ENCODE measurements around the gene HACE1. TPM values are rescaled to one million over a fixed set of nuclear protein-coding genes. Genes with fewer than 3 reads are reported as not detected.
"Not testable (repeated sequence)": the region's sequence is repeated elsewhere in the genome, so short reads cannot be mapped to it uniquely, and the experiment has no call there.

HACE1 gene
- total RNA-seq, 1 donor from 2014 or later: 18.2 TPM

GRCh38 chr6:104754788-104755409 lies 104.8 kb downstream of the HACE1 start:
- H3K9me3 Mint-ChIP-seq (ENCODE audit: low read depth): peaks cover 39% of the 10 kb centered on the region
- H3K4me1 Mint-ChIP-seq (ENCODE audit: low read depth): no peaks in the 10 kb centered on the region
- TF ChIP-seq CTCF (IDR thresholded peaks at IDR 0.05): no peak
- no peaks in the 10 kb centered on the region for H3K27me3 Mint-ChIP-seq (ENCODE audit: low read depth)
- DNase-seq (ENCODE audit: low spot score): no peak
- H3K4me3 Mint-ChIP-seq (ENCODE audit: unreplicated experiment): no peak overlapping the region
- no peak overlapping the region for H3K27ac Mint-ChIP-seq (ENCODE audit: unreplicated experiment)
- peaks cover 46% of the 10 kb centered on the region for H3K36me3 Mint-ChIP-seq (ENCODE audit: low read depth)

GRCh38 chr6:104753251-104753650 lies 106.5 kb downstream of the HACE1 start:
- H3K9me3 Mint-ChIP-seq (ENCODE audit: low read depth): peaks cover 34% of the 10 kb centered on the region
- H3K4me3 Mint-ChIP-seq (ENCODE audit: unreplicated experiment): no peak overlapping the region
- DNase-seq (ENCODE audit: low spot score): no peak
- H3K4me1 Mint-ChIP-seq (ENCODE audit: low read depth): no peaks in the 10 kb centered on the region
- H3K36me3 Mint-ChIP-seq (ENCODE audit: low read depth): peaks cover 34% of the 10 kb centered on the region
- no peaks in the 10 kb centered on the region for H3K27me3 Mint-ChIP-seq (ENCODE audit: low read depth)
- no peak overlapping the region for H3K27ac Mint-ChIP-seq (ENCODE audit: unreplicated experiment)
- TF ChIP-seq CTCF (IDR thresholded peaks at IDR 0.05): no peak

GRCh38 chr6:104750449-104750848 lies 109.3 kb downstream of the HACE1 start:
- H3K36me3 Mint-ChIP-seq (ENCODE audit: low read depth): peaks cover 18% of the 10 kb centered on the region
- DNase-seq (ENCODE audit: low spot score): no peak
- TF ChIP-seq CTCF (IDR thresholded peaks at IDR 0.05): no peak
- no peak overlapping the region for H3K27ac Mint-ChIP-seq (ENCODE audit: unreplicated experiment)
- H3K4me1 Mint-ChIP-seq (ENCODE audit: low read depth): no peaks in the 10 kb centered on the region
- H3K27me3 Mint-ChIP-seq (ENCODE audit: low read depth): no peaks in the 10 kb centered on the region
- peaks cover 18% of the 10 kb centered on the region for H3K9me3 Mint-ChIP-seq (ENCODE audit: low read depth)
- H3K4me3 Mint-ChIP-seq (ENCODE audit: unreplicated experiment): no peak overlapping the region

- H3K4me1 Mint-ChIP-seq (ENCODE audit: low read depth); H3K36me3 Mint-ChIP-seq (ENCODE audit: low read depth); H3K27me3 Mint-ChIP-seq (ENCODE audit: low read depth); H3K9me3 Mint-ChIP-seq (ENCODE audit: low read depth); DNase-seq (ENCODE audit: low spot score); H3K4me3 Mint-ChIP-seq (ENCODE audit: unreplicated experiment); H3K27ac Mint-ChIP-seq (ENCODE audit: unreplicated experiment): not testable (repeated sequence)
Measured at GRCh38 chr6:104739124-104739523, 120.6 kb downstream of the HACE1 start.

- not testable (repeated sequence) for H3K36me3 Mint-ChIP-seq (ENCODE audit: low read depth); H3K4me1 Mint-ChIP-seq (ENCODE audit: low read depth); DNase-seq (ENCODE audit: low spot score); H3K4me3 Mint-ChIP-seq (ENCODE audit: unreplicated experiment); H3K27me3 Mint-ChIP-seq (ENCODE audit: low read depth); H3K9me3 Mint-ChIP-seq (ENCODE audit: low read depth); H3K27ac Mint-ChIP-seq (ENCODE audit: unreplicated experiment)
Measured at GRCh38 chr6:104737567-104737966, 122.2 kb downstream of the HACE1 start.

- Mint-ChIP-seq H3K27me3 (ENCODE audit: low read depth) (no peaks in the 10 kb centered on the region), H3K27ac (ENCODE audit: unreplicated experiment) (no peak overlapping the region), H3K36me3 (ENCODE audit: low read depth) (peaks cover 11% of the 10 kb centered on the region), H3K9me3 (ENCODE audit: low read depth) (peaks cover 7% of the 10 kb centered on the region), H3K4me1 (ENCODE audit: low read depth) (no peaks in the 10 kb centered on the region), H3K4me3 (ENCODE audit: unreplicated experiment) (no peak overlapping the region)
- no peak for DNase-seq (ENCODE audit: low spot score)
- no peak for TF ChIP-seq CTCF (IDR thresholded peaks at IDR 0.05)
Measured at GRCh38 chr6:104736545-104736944, 123.2 kb downstream of the HACE1 start.

Data from chondrocyte (in vitro differentiated cells).